NB4 (cell line): Measurements from ENCODE around the gene CROCC2.
"Not testable (repeated sequence)": the region's sequence is repeated elsewhere in the genome, so short reads cannot be mapped to it uniquely, and the experiment has no call there.

Source experiments
- DNase-seq: peaks from one replicate; pipeline ENCODE4 v3.0.0; 2010; ENCODE audit warnings: low read depth
- H3K4me3 ChIP-seq: one replicate; pipeline ENCODE4 v1.5.1; 2011; ENCODE audit warnings: mild to moderate bottlenecking, low read depth, low read length, moderate library complexity
- MYC ChIP-seq: IDR thresholded peaks from 2 replicates; pipeline ENCODE4 v1.6.1; 2011; ENCODE audit warnings: low read depth, low read length
- POLR2A ChIP-seq: IDR thresholded peaks from 2 replicates; pipeline ENCODE4 v1.6.1; 2011; ENCODE audit warnings: mild to moderate bottlenecking; ENCODE audit not compliant: insufficient read length; ENCODE audit errors: extremely low read depth
- TF ChIP-seq, protein P1 (sequence below): IDR thresholded peaks from one replicate; pipeline ENCODE4 v1.5.1; 2012; ENCODE audit warnings: low read depth, low read length
- TF ChIP-seq, protein P2 (sequence below): IDR thresholded peaks from 2 replicates; pipeline ENCODE4 v1.6.1; 2011; ENCODE audit warnings: low read depth, low read length

CROCC2 gene

DNA sequence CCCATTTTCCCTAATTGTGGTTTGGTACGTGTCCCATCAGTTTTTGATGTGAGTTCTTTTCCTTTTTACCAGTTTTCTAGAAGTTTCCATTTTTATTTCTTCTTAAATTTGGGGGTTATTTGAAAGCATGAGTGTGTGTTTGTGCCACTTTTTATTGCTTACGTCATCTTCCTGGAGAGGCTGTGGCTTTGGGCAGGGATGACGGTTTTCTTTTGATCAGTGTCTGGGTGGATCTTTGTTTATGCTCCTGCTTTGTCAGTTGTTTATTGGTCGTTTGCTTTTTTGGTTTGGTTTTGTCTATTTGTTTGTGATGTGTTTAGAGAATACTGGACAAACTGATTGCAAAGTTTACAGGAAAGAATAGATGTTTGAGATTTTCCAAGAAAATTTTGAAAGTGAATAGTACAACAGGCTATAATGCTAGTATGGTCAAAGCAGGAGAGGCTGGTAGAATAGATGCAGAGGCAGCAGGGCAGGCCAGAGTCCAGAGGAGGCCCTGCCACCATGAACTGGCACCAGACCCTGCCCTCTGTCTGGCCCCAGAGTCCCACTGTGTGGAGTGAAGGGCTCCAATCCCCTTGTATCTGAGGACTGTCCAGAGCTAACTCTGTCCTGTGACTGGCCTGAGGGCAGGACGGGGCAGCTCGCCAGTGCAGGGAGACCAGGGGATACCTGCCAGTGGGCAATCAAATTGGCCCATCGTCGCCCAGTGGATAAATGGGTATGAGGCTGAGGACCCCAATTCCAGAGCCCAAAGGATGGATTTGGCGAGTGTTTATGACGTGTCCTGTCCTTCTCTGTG is 68.8 kb downstream of the CROCC2 start:
- TF ChIP-seq MYC (no peak), POLR2A (no peak)
- TF ChIP-seq, protein P1, sequence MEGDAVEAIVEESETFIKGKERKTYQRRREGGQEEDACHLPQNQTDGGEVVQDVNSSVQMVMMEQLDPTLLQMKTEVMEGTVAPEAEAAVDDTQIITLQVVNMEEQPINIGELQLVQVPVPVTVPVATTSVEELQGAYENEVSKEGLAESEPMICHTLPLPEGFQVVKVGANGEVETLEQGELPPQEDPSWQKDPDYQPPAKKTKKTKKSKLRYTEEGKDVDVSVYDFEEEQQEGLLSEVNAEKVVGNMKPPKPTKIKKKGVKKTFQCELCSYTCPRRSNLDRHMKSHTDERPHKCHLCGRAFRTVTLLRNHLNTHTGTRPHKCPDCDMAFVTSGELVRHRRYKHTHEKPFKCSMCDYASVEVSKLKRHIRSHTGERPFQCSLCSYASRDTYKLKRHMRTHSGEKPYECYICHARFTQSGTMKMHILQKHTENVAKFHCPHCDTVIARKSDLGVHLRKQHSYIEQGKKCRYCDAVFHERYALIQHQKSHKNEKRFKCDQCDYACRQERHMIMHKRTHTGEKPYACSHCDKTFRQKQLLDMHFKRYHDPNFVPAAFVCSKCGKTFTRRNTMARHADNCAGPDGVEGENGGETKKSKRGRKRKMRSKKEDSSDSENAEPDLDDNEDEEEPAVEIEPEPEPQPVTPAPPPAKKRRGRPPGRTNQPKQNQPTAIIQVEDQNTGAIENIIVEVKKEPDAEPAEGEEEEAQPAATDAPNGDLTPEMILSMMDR = no peak
- TF ChIP-seq, protein P2, sequence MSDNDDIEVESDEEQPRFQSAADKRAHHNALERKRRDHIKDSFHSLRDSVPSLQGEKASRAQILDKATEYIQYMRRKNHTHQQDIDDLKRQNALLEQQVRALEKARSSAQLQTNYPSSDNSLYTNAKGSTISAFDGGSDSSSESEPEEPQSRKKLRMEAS = no peak
- DNase-seq = no peak
- H3K4me3 ChIP-seq = no peak overlapping the region

- not testable (repeated sequence) for DNase-seq, H3K4me3 ChIP-seq
Measured at GRCh38 chr2:240975903-240976302, 69.8 kb downstream of the CROCC2 start.

- TF ChIP-seq, protein P2 = no peak
- TF ChIP-seq POLR2A (no peak), MYC (no peak)
- TF ChIP-seq, protein P1 = no peak
- no peak overlapping the region for H3K4me3 ChIP-seq
- no peak for DNase-seq
Measured at GRCh38 chr2:240981280-240981679, 75.1 kb downstream of the CROCC2 start.

DNA sequence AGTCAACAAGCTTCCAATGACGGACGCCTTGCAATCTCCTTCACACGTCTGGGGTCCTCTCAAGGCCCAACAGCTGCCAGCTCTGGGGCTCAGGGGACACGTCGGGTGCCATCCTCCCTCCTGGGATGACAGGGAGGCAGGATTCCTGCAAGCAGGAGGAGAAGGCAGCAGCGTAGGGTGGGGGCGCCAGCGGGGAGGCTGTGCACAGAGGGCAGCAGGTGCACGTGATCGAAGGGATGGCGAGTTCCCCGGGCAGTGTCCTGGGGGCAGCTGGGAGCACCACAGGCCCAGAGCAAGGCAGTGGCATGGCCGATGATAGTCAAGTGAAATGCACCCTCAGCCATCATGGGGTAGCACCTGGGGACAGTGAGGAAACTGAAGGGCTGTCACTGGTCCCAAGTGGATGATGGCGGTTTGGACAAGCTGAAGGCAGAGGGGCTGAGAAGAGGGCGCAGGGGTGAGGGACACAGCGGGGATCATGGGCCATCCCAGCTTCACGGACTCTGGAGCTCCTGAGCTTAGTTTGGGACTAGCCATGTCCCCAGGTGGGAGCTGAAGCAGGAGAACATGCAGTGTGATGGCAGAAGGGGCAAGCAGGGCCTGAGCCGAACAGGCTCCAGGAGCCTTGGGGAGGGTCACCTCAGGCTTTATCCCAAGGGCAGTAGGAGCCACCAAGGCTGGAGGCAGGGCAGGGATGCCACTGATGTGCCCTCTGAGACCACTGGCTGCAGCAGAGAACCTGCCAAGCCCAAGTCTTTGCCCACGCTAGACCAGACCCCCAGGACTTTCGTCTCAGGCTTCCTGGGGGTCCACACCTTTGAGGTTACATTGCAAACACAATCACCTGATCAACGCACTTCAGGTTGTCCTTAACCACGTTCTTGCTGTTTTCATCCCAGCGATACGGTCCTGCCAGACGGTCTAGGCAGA is 76.0 kb downstream of the CROCC2 start:
- DNase-seq = no peak
- TF ChIP-seq, protein P2 = no peak
- TF ChIP-seq, protein P1 = no peak
- no peak for TF ChIP-seq MYC
- no peak for TF ChIP-seq POLR2A
- H3K4me3 ChIP-seq = no peak overlapping the region

DNA sequence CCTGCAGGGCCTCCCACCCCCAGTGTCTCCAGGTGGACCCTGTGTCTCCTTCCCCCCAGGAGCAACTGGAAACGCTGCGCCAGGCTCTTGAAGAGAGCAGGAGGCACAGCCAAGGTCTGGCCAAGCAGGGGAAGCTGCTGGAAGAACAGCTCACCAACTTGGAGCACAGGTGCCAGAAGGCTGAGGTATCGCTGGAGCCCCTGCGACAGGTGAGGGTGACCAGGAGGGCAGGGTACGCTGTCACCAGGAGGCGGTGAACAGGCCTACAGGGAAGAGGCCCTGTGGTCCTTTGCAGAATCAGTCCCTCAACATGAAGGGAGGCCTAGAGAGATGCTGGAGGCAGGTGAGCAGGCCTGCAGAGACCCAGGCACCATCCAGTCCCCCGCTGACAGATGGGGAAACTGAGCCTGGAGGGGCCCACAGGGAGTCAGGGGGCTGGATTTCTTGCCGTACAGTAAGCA is 76.7 kb downstream of the CROCC2 start:
- DNase-seq = no peak
- TF ChIP-seq MYC (no peak), POLR2A (no peak)
- TF ChIP-seq, protein P2 = no peak
- TF ChIP-seq, protein P1 = no peak
- no peak overlapping the region for H3K4me3 ChIP-seq
